Esophagus squamous epithelium (tissue), 5 donors: ENCODE measurements around the gene YARS1. TPM values are rescaled to one million over a fixed set of nuclear protein-coding genes. Genes with fewer than 3 reads are reported as not detected.

Experiments
- DNase-seq: peaks from one replicate; lab custom pipeline; 2025; lab: John Stamatoyannopoulos, UW
- H3K27ac ChIP-seq, 4 donors: fragments of 200-600 bp; sonication (generic); one replicate each; pipeline ENCODE4 v1.5.1; 2016 to 2019; ENCODE audit warnings: mild to moderate bottlenecking in 1 of 4
- H3K27me3 ChIP-seq, 4 donors: fragments of 200-600 bp; sonication (generic); 1 replicate in 3 of 4; 2 replicates in 1 of 4; pipeline versions ENCODE4 v1.5.1 to v1.6.0; 2017 to 2021; ENCODE audit warnings: antibody characterized with exemption in 1 of 4
- H3K36me3 ChIP-seq, 3 donors: fragments of 200-600 bp; sonication (generic); one replicate each; pipeline ENCODE4 v1.5.1; 2016 to 2019
- H3K4me1 ChIP-seq, 3 donors: fragments of 200-600 bp; sonication (generic); one replicate each; pipeline ENCODE4 v1.5.1; 2017 to 2019
- H3K4me3 ChIP-seq, 4 donors: fragments of 200-600 bp; sonication (generic); 1 replicate in 3 of 4; 2 replicates in 1 of 4; pipeline ENCODE4 v1.5.1; 2016 to 2019; ENCODE audit warnings: mild to moderate bottlenecking in 2 of 4, moderate library complexity in 1 of 4
- H3K9me3 ChIP-seq, 3 donors: fragments of 200-600 bp; sonication (generic); one replicate each; pipeline ENCODE4 v1.5.1; 2016 to 2019
- CTCF ChIP-seq, 6 experiments: fragments of 450-650 bp in 4 of 6; fragments of 200-600 bp in 2 of 6; sonication (generic) in 2 of 6; IDR thresholded peaks; one replicate each; pipeline ENCODE4 v1.5.1; 2016 to 2019; ENCODE audit warnings: antibody characterized with exemption in 6 of 6, mild to moderate bottlenecking in 4 of 6, moderate library complexity in 4 of 6
- POLR2A ChIP-seq, 4 donors: fragments of 450-650 bp; IDR thresholded peaks; one replicate each; pipeline ENCODE4 v1.6.1; 2017; ENCODE audit warnings: antibody characterized with exemption in 4 of 4, mild to moderate bottlenecking in 4 of 4, moderate library complexity in 3 of 4
- WGBS, 2 donors: methylation state at CpG; one replicate each; pipeline ENCODE4 v1.1.5; 2018; 5-methylcytosine and 5-hydroxymethylcytosine counted together
- intact Hi-C: fragments of 100-400 bp; cut with DNase I; formaldehyde crosslinking; loops from one replicate; pipeline ENCODE4 v1.15.0; 2022
- total RNA-seq, 4 donors: library from RNA; depleted of rRNA; stranded (reverse); fragments of >200 nt; gene quantifications; one replicate each; pipeline ENCODE4 v1.1.0, GENCODE V29; 2016
- donor health status: DM: yes; HTN: yes; CAD: no.

The YARS1 gene
- total RNA-seq, 4 donors from 2014 or later = 46.7 to 92.0 (median 62.3) TPM

GRCh38 chr1:32817815-32818786, 943 bp upstream of the YARS1 start:
- no peaks in the 10 kb centered on the region for H3K36me3 ChIP-seq
- no peaks in the 10 kb centered on the region for H3K27me3 ChIP-seq
- intact Hi-C loops = no loop called here
- DNase-seq = peak; percentile 51
- TF ChIP-seq CTCF (IDR thresholded peaks at IDR 0.05) (no peak), POLR2A (IDR thresholded peaks at IDR 0.05) (peak in 1 of 4 donors; percentile 6)
- 2 to 4% methylated on average over 5 to 14 of the region's 51 CpGs for WGBS, 2 donors
- peaks cover 8 to 53% (median 28%) of the 10 kb centered on the region in 3 donors for H3K4me1 ChIP-seq
- peak overlapping the region; percentile 81 to 99 (median 98) for H3K4me3 ChIP-seq
- no peaks in the 10 kb centered on the region for H3K9me3 ChIP-seq
- peak overlapping the region; percentile 91 to 99 (median 98) for H3K27ac ChIP-seq

GRCh38 chr1:32816676-32817158, 441 bp downstream of the YARS1 start:
- Histone ChIP-seq H3K4me1 (peaks cover 8 to 53% (median 28%) of the 10 kb centered on the region in 3 donors), H3K4me3 (peak overlapping the region; percentile 81 to 99 (median 98)), H3K36me3 (peaks cover 0 to 4% (median 0%) of the 10 kb centered on the region in 3 donors), H3K27ac (peak overlapping the region; percentile 91 to 99 (median 98)), H3K27me3 (no peaks in the 10 kb centered on the region), H3K9me3 (no peaks in the 10 kb centered on the region)
- TF ChIP-seq CTCF (IDR thresholded peaks at IDR 0.05) (no peak), POLR2A (IDR thresholded peaks at IDR 0.05) (no peak)
- 0% methylated on average over 7 to 12 of the region's 15 CpGs for WGBS, 2 donors
- no peak for DNase-seq
- intact Hi-C loops = no loop called here

- H3K27ac ChIP-seq = no peak overlapping the region
- 71 to 73% methylated on average over 11 of the region's 11 CpGs for WGBS, 2 donors
- intact Hi-C loops = no loop called here
- peaks cover 0 to 30% (median 6%) of the 10 kb centered on the region in 3 donors for H3K36me3 ChIP-seq
- H3K4me1 ChIP-seq = peaks cover 8 to 41% (median 28%) of the 10 kb centered on the region in 3 donors
- H3K27me3 ChIP-seq = no peaks in the 10 kb centered on the region
- DNase-seq = no peak
- H3K9me3 ChIP-seq = no peaks in the 10 kb centered on the region
- no peak overlapping the region for H3K4me3 ChIP-seq
- TF ChIP-seq CTCF (IDR thresholded peaks at IDR 0.05) (no peak), POLR2A (IDR thresholded peaks at IDR 0.05) (no peak)
Measured at GRCh38 chr1:32813941-32814739, 3.0 kb downstream of the YARS1 start.

- WGBS, 2 donors = 69 to 94% methylated on average over 1 to 3 of the region's 3 CpGs
- Histone ChIP-seq H3K4me1 (peaks cover 8 to 30% (median 21%) of the 10 kb centered on the region in 3 donors), H3K27ac (no peak overlapping the region), H3K27me3 (no peaks in the 10 kb centered on the region), H3K9me3 (no peaks in the 10 kb centered on the region), H3K36me3 (peaks cover 0 to 52% (median 6%) of the 10 kb centered on the region in 3 donors), H3K4me3 (no peak overlapping the region)
- TF ChIP-seq CTCF (IDR thresholded peaks at IDR 0.05) = no peak
- no peak for TF ChIP-seq POLR2A (IDR thresholded peaks at IDR 0.05)
- intact Hi-C loops = no loop called here
- DNase-seq = no peak
Measured at GRCh38 chr1:32811917-32812316, 5.2 kb downstream of the YARS1 start.
